ENCODE data around the gene KPNA6. TPM values are rescaled to one million over a fixed set of nuclear protein-coding genes. Genes with fewer than 3 reads are reported as not detected.

KPNA6 gene
- total and polyA plus RNA-seq, 2 of the 13 experiments (the other 11 are each of a cell fraction or from before 2014, with no cell fraction given): 22.0 to 47.5 TPM

DNA sequence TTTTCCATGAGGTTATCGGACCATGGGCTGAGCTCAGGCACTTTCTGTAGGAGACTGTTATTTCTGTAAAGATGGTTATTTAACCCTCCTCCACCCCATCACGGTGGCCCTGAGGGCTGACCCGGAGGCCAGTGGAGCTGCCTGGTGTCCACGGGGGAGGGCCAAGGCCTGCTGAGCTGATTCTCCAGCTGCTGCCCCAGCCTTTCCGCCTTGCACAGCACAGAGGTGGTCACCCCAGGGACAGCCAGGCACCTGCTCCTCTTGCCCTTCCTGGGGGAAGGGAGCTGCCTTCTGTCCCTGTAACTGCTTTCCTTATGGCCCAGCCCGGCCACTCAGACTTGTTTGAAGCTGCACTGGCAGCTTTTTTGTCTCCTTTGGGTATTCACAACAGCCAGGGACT, 90.0 kb downstream of the KPNA6 start:
- no peak for DNase-seq (ENCODE audit: low spot score)

DNA sequence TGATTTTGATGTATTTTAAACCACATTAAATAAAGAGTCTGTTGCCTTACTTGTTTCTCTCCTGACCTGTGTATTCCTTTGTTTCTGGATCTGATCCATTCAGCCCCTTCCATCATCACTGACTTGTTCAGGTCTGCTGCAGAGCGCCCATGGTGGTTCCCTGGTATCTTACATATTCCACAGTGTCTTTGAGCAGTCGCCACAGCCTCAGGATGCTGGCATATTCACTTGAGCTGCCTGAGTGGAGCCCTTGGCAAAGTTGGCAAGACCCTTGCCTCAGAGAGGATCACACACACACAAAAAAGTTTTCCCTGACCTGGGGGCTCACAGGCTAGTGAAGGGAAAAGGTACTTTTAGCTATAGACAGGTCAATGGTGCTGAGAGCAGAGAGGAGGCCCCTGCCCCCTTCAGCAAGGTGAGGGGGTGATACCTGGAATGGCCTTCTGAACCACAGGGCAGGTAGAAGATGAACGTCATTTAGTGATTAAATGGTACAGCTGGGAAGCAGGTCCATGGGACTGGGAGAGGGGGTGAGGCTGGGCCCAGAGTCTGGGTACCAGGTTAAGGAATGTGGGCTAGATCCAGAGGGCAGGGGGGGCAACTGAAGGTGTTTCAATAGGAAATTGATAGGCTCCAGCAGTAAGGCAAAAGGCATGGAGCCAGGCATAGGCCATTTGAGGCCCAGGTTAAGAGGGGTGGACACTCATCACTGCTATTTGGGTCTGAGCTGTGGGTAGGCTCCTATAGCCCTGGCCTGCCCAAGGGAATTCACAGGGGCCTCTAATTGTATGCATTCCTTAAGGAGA, 90.6 kb downstream of the KPNA6 start:
- Histone ChIP-seq H3K36me3 (replicated peaks in 1 of 2; ENCODE audit: control insufficient read depth in 1 of 2, insufficient read depth in 2 of 2, low read length in 2 of 2) (peaks cover 24 to 38% of the 10 kb centered on the region in 2 experiments), H3K4me1 (ENCODE audit: insufficient read depth, low read length) (peaks cover 20% of the 10 kb centered on the region), H3K4me2 (ENCODE audit: low read depth, low read length) (no peak overlapping the region), H3K27ac (ENCODE audit: extremely low read length, insufficient read depth, low read length) (no peak overlapping the region), H4K20me1 (ENCODE audit: insufficient read depth, low read length) (no peaks in the 10 kb centered on the region), H3K27me3 (ENCODE audit: control insufficient read depth in 1 of 2, insufficient read depth in 2 of 2, low read length in 2 of 2) (no peaks in the 10 kb centered on the region), H3K4me3 (replicated peaks in 1 of 3; ENCODE audit: insufficient read depth in 1 of 3, low read depth in 2 of 3, low read length in 3 of 3) (no peak overlapping the region), H2AFZ (ENCODE audit: low read length) (no peak overlapping the region), H3K79me2 (ENCODE audit: insufficient read depth, low read length) (no peaks in the 10 kb centered on the region), H3K9ac (ENCODE audit: insufficient read depth, low read depth, low read length) (no peak overlapping the region), H3K9me3 (ENCODE audit: low read length) (no peaks in the 10 kb centered on the region)
- CTCF ChIA-PET (ENCODE audit: low intra/inter-chr PET ratio, low total read pairs): no interaction called here
- in situ Hi-C loops (cut with HindIII; ENCODE audit: extremely low pct_ligation_motif_present, low pct_unique_long_range_greater_than_20kb): no loop called here
- DNase-seq (ENCODE audit: low spot score): no peak
- intact Hi-C loops (cut with micrococcal nuclease; ENCODE audit: unreplicated experiment): no loop called here
- 87% methylated on average over 3 of the region's 3 CpGs for WGBS (ENCODE audit: low lambda C conversion rate)
- TF ChIP-seq POLR2A (IDR thresholded peaks at IDR 0.05; ENCODE audit: insufficient read depth in 1 of 2, low read depth in 2 of 2, low read length in 2 of 2): peak; percentile 12 to 17; a peak in 1 of 4 replicates
- TF ChIP-seq, protein P1, sequence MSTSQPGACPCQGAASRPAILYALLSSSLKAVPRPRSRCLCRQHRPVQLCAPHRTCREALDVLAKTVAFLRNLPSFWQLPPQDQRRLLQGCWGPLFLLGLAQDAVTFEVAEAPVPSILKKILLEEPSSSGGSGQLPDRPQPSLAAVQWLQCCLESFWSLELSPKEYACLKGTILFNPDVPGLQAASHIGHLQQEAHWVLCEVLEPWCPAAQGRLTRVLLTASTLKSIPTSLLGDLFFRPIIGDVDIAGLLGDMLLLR (CRISPR knock-in tag; IDR thresholded peaks at IDR 0.05): no peak
- TF ChIP-seq POLR2G (IDR thresholded peaks at IDR 0.05; ENCODE audit: low read depth, low read length): peak; percentile 63; the same call in 1 of the 2 replicates
- TF ChIP-seq ZNF710 (CRISPR knock-in tag; IDR thresholded peaks at IDR 0.05; ENCODE audit: borderline replicate concordance): 0 out of 2 replicates have a peak, but pooled peaks have one; percentile 23
- ATAC-seq: no peak
- FAIRE-seq: no peak
- no TSS peak for BruUV-seq (replicated peaks)
- POLR2A ChIA-PET: interaction anchor here (1.9 to 4.8 kb wide), 2 partner anchors 19 to 57 kb away, joined by 5 to 38 read pairs; partner anchors contain the start of gene TXLNA

More for the DNA sequence above, 90.0 kb downstream of the KPNA6 start:
- in situ Hi-C loops (cut with HindIII; ENCODE audit: extremely low pct_ligation_motif_present, low pct_unique_long_range_greater_than_20kb): no loop called here
- no TSS peak for BruUV-seq (replicated peaks)
- Histone ChIP-seq H3K9ac (ENCODE audit: insufficient read depth, low read depth, low read length) (no peak overlapping the region), H3K9me3 (ENCODE audit: low read length) (no peaks in the 10 kb centered on the region), H2AFZ (ENCODE audit: low read length) (no peak overlapping the region), H3K27me3 (ENCODE audit: control insufficient read depth in 1 of 2, insufficient read depth in 2 of 2, low read length in 2 of 2) (no peaks in the 10 kb centered on the region), H4K20me1 (ENCODE audit: insufficient read depth, low read length) (no peaks in the 10 kb centered on the region), H3K4me2 (ENCODE audit: low read depth, low read length) (no peak overlapping the region), H3K79me2 (ENCODE audit: insufficient read depth, low read length) (no peaks in the 10 kb centered on the region), H3K4me3 (replicated peaks in 1 of 3; ENCODE audit: insufficient read depth in 1 of 3, low read depth in 2 of 3, low read length in 3 of 3) (no peak overlapping the region), H3K27ac (ENCODE audit: extremely low read length, insufficient read depth, low read length) (no peak overlapping the region), H3K36me3 (replicated peaks in 1 of 2; ENCODE audit: control insufficient read depth in 1 of 2, insufficient read depth in 2 of 2, low read length in 2 of 2) (peaks cover 28 to 44% of the 10 kb centered on the region in 2 experiments), H3K4me1 (ENCODE audit: insufficient read depth, low read length) (peaks cover 20% of the 10 kb centered on the region)
- ChIA-PET POLR2A (interaction anchor here (0.7 to 4.8 kb wide), 7 partner anchors 8 to 90 kb away, joined by 3 to 38 read pairs (median 3); partner anchors contain the start of genes IQCC, KPNA6 and TXLNA), CTCF (ENCODE audit: low intra/inter-chr PET ratio, low total read pairs) (no interaction called here)
- TF ChIP-seq TBX2 (CRISPR knock-in tag; IDR thresholded peaks at IDR 0.05; ENCODE audit: borderline replicate concordance) (no peak), AGO2 (optimal IDR thresholded peaks at IDR 0.05; ENCODE audit: low read depth, low read length) (peak; percentile 21), ZNF253 (CRISPR knock-in tag; IDR thresholded peaks at IDR 0.05; ENCODE audit: borderline replicate concordance) (no peak)
- WGBS (ENCODE audit: low lambda C conversion rate): 92% methylated on average over 6 of the region's 6 CpGs
- intact Hi-C loops (cut with micrococcal nuclease; ENCODE audit: unreplicated experiment): no loop called here
- ATAC-seq (no peak), FAIRE-seq (no peak)
